ENCODE measurements around the gene HLCS. TPM values are rescaled to one million over a fixed set of nuclear protein-coding genes. Genes with fewer than 3 reads are reported as not detected.

HLCS gene
- total RNA-seq, 1 experiment from 2014 or later, result 12.7 TPM

GRCh38 chr21:36709868-36710728 lies 256.4 kb downstream of the HLCS start:
- no peak overlapping the region for H3T11ph ChIP-seq (ENCODE audit: low read length)
- peaks cover 50% of the 10 kb centered on the region for H3K27me3 ChIP-seq (ENCODE audit: insufficient read depth, low read length)
- no peak overlapping the region for H2AK5ac ChIP-seq (ENCODE audit: insufficient read length, low read length)
- 0 out of 2 replicates have a peak, but pooled peaks cover 2% of the 10 kb centered on the region for H3K4me1 ChIP-seq (ENCODE audit: insufficient read depth, low read length)
- H3K56ac ChIP-seq (ENCODE audit: insufficient read length, low read depth, low read length), result no peak overlapping the region
- H3K14ac ChIP-seq (ENCODE audit: insufficient read depth, low read length), result no peak overlapping the region
- H3K23me2 ChIP-seq (ENCODE audit: insufficient read length, low read depth, low read length, poor library complexity, severe bottlenecking), result peaks cover 10% of the 10 kb centered on the region
- no peak overlapping the region for H3K9ac ChIP-seq (ENCODE audit: extremely low read depth, insufficient read length, low read length)
- H3K79me2 ChIP-seq (ENCODE audit: insufficient read depth, low read length), result no peaks in the 10 kb centered on the region
- H2AFZ ChIP-seq (ENCODE audit: low read length), result no peak overlapping the region
- Mint-ChIP-seq H3K9me3 (peaks cover 4% of the 10 kb centered on the region in 2 experiments; a peak in 3 of 5 replicates), H3K27ac (no peak overlapping the region; a peak in 1 of 7 replicates), H3K4me1 (peaks cover 37 to 43% of the 10 kb centered on the region in 2 experiments), H3K36me3 (ENCODE audit: insufficient read depth in 1 of 3, low read depth in 3 of 3) (peaks cover 0 to 4% (median 1%) of the 10 kb centered on the region in 3 experiments; a peak in 3 of 7 replicates), H3K27me3 (ENCODE audit: low read depth) (peaks cover 100% of the 10 kb centered on the region), H3K4me3 (peak overlapping the region; percentile 47 to 80)
- H4K20me1 ChIP-seq (ENCODE audit: control insufficient read depth, insufficient read depth, insufficient read length), result peaks cover 2% of the 10 kb centered on the region
- no peak for TF ChIP-seq CTCF (conservative IDR thresholded peaks at IDR 0.05)
- no peak overlapping the region for H4K91ac ChIP-seq (ENCODE audit: insufficient read length, low read depth, low read length)
- no peak overlapping the region for H2BK15ac ChIP-seq (ENCODE audit: low read depth, low read length)
- H4K5ac ChIP-seq (ENCODE audit: insufficient read length, low read depth, low read length), result no peak overlapping the region
- no peak overlapping the region for H2BK5ac ChIP-seq (ENCODE audit: insufficient read length, low read length)
- DNase-seq, result peak; percentile 64
- no peak overlapping the region for H3K4ac ChIP-seq (ENCODE audit: low read depth, low read length)
- H4K8ac ChIP-seq (replicated peaks; ENCODE audit: insufficient read length, low read depth, low read length), result no peak overlapping the region
- H2BK12ac ChIP-seq (ENCODE audit: insufficient read length, low read depth, low read length), result no peak overlapping the region
- no peak overlapping the region for H2BK120ac ChIP-seq (ENCODE audit: low read depth, low read length, poor library complexity, severe bottlenecking)
- H3K18ac ChIP-seq (ENCODE audit: insufficient read length, low read depth, low read length), result no peak overlapping the region
- H3K27ac ChIP-seq (ENCODE audit: insufficient read length, low read depth, low read length), result no peak overlapping the region
- no CpG with 5 or more reads among the region's 38 CpGs for WGBS (ENCODE audit: extremely low coverage, insufficient read length, low lambda C conversion rate)
- no peaks in the 10 kb centered on the region for H3K79me1 ChIP-seq (ENCODE audit: insufficient read depth, low read depth, low read length, poor library complexity, severe bottlenecking)
- no peak overlapping the region for H2BK20ac ChIP-seq (ENCODE audit: low read depth, low read length, poor library complexity, severe bottlenecking)
- peak overlapping the region; percentile 77 for H3K4me2 ChIP-seq (ENCODE audit: insufficient read depth, insufficient read length, low read length)
- H3K9me3 ChIP-seq (ENCODE audit: control insufficient read depth, low read depth, low read length), result no peaks in the 10 kb centered on the region
- no peak overlapping the region for H3K23ac ChIP-seq (ENCODE audit: insufficient read length, low read depth, low read length)

All from H9 (cell line).